HG02970 (cell line): ENCODE results near the gene LCA5.
"Not testable (repeated sequence)": the region's sequence is repeated elsewhere in the genome, so short reads cannot be mapped to it uniquely, and the experiment has no call there.

Experiments
- ATAC-seq: cut with Tn5 transposase; IDR thresholded peaks from one replicate; pipeline ENCODE4 v1.9.1; 2021; ENCODE audit warnings: mild to moderate bottlenecking, moderate library complexity, moderate number of reproducible peaks; ENCODE audit not compliant: unreplicated experiment, low FRiP score

Gene LCA5

DNA sequence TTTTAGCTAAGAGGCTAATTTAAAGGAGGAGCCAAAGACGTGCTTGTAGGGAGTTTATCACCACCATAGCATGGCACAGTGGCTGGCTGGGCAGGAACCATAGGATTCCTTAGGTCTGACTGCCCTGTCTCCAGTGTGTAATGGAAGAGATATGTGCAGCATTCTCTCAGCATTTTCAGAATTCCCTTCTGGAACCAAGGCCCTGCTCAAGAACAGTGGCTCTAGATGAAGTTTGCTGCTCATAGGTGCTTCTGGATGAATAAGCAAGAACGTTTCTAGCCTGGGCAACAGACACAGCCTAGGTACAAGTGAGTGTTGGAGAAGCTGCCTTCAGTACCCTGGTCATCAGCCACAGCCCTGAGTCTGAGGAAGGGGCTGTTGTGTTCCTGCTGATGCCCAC is 69.1 kb downstream of the LCA5 start:
- ATAC-seq: no peak

DNA sequence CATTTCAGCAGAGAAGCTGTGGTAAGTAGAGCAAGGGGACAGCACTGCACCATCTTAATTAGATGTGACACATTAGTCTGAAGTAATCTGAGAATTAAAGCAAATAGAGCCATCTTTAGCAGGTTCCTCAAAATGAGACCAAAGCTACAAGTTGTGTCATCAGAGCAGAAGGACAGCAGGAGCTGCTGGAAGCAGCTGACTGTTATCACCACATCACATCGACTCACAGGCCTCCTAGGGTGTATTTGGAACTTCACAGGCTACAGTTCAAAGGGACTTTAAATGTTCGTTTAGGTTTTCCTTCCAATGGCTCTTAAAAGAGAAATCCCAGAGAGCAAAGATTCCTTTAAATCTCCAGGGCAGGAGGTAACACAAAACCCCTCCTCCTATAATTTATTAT is 69.5 kb downstream of the LCA5 start:
- ATAC-seq: no peak

DNA sequence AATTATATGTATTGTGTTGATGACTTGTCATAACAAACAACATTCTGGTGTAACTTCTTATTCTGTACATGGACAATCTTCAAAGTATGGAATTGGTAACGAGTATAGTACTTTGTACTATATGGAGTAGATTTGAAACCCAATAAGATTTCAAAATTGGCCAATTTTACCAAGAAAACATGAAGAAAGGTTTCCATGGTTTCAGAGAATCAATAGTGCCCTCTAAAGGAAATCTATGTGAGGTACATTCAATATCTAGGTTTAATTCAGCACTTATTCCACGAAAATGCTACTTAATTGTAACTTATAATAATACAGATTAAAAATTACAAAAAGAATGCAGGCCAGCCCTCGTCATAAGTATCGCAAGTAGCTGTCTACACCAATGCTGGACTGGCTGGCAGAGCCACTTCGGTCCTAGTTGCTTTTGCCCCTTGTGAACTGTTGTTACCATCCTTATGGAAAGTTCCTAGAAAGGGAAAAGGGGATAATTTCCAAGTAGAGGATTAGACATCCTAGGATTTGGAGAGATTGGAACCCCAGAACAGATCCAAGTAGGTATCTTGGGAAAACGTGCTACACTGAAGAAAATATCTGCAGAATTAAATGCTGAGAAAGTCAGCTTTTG is 70.9 kb downstream of the LCA5 start:
- ATAC-seq: no peak

DNA sequence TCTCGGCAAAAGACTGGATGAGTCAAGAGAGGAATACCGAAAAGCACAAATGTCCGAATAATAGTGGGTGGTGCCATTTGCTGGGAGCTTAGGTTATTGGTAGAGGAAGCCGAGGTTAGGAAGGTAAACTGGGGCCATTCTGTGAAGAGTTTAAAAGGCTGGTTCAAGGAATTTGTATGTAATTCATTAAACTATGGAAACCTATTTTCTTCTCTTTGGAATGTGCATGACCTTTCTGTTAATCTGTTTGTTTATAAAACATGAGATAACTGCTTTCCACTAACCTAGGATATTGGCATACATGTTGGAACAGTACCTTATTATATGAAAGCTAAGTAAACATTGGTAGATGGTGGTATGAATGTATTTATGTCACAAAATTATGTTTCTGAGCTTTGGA is 71.8 kb downstream of the LCA5 start:
- no peak for ATAC-seq

DNA sequence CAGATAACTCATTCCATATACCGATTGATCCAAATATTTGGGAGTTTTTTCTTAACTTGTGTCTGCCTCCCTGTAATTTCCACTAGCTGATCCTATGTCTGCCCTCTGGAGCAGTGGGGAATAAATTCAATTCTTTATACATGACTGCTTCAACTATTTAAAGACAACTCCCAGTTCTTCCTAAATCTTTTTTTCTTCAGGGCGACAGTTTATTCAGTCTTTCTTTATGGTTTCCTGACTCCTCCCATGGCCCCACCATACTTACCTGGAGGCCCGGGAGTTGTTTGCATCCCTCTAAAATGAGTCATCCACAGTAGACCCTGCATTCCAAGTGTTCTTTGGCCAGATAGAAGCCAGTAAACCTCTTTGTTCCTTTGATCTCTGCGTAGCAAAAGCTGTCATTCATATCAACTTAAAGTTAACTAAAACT is 73.6 kb downstream of the LCA5 start:
- ATAC-seq: no peak

DNA sequence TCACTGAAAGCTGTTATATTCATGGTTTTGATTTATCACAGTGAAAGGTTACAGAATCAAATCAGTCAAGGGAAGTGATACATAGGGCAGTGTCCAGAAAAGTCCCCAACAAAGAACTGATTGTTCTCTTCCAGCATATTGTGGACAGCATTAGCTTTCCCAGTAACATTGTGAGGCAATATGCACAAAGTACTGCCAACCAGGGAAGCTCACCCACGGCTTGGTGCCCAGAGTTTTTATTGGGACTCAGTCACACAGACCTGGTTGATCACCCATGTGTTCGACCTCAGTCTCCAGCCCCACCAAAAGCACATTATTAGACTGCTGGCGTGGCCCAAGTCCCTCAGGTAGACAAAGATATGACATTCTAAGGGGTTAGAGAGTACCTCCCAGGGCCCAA is 76.0 kb downstream of the LCA5 start:
- no peak for ATAC-seq

- no peak for ATAC-seq
Observed at GRCh38 chr6:79455446-79455845, 81.8 kb downstream of the LCA5 start.

- no peak for ATAC-seq
Observed at GRCh38 chr6:79453558-79454042, 83.6 kb downstream of the LCA5 start.

DNA sequence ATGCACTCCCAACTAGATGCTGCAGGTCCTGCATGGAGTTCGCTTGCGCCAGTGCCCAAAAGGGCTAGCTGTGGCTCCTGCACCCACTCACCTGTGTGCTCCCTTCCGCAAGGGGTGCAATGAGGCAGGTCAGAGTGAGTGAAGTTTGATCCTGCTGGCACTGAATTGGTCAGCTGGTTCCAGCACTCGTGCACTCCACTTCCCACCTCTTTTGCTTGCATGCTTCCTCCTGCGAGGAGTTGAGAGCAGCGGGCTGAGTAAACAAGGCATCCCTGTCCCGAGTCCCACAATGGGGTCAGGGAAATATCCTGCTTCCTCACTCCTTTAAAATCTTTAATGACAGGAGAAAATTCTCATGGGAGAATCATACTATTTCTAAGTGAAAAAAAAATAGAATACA is 86.2 kb downstream of the LCA5 start:
- ATAC-seq: no peak

GRCh38 chr6:79446006-79446405 is 91.2 kb downstream of the LCA5 start:
- no peak for ATAC-seq

- ATAC-seq: not testable (repeated sequence)
Observed at GRCh38 chr6:79443876-79444275, 93.4 kb downstream of the LCA5 start.

DNA sequence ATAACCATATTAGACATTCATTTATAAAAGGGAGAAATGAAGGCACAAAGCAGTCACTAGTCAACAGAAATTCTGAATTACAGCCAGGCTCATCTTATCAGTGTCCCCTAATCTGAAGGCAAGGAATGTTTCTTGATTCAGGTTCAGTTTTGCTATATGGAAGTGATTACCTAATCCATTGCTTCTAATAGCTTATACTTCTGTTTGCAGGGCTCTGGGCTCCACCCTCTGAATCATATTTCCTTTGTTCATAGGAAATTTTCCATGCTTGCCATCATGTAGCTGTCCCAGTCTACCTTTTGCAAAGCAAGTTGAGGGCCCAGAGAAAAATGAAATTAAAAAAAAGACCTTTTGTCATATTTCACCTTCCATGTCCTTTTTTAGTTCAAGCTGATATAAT is 96.0 kb downstream of the LCA5 start:
- ATAC-seq: no peak

DNA sequence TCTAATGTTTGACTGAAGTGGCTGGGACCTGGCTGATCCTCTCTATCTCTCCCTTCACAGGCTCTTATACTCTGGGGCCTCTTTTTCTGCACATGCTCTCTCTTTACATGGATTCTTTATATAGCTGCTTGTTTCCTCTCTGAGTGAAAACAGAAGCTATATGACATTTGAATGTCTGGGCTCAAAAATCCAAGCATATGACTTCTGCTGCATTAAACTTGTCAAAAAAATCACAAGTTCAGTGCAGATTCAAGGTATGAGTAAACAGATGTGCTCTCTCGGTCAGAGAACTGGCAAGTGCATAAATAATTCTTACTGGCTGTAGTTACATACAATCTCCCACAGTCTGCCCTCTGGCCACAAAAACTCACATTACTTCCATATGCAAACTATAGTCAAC is 96.6 kb downstream of the LCA5 start:
- no peak for ATAC-seq

- no peak for ATAC-seq
Observed at GRCh38 chr6:79438030-79438429, 99.2 kb downstream of the LCA5 start.

DNA sequence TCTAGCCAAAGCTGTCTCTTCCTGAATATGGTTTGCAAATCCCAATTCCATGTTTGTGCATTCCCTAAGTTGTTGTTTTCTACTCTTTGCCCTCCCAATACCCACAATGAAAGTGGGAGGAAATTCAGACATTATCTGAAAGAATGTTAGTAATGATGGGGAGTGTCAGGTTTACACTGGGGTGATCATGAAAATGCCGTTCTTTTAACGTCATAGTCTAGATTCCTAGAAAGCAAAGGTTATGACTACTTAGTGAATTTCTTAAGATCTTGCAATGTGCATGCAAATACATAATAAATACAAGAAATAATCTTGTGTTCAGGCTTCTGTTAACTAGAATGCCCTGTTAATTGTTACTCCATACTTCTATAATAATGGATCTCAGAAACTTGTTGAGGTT is 101.0 kb downstream of the LCA5 start:
- no peak for ATAC-seq

GRCh38 chr6:79435746-79436145 is 101.5 kb downstream of the LCA5 start:
- ATAC-seq: no peak
